ENCODE measurements around the gene ALS2CL. TPM values are rescaled to one million over a fixed set of nuclear protein-coding genes. Genes with fewer than 3 reads are reported as not detected.

The ALS2CL gene
- total and polyA plus RNA-seq, 2 donors (not counting 3 experiments of a cell fraction or from before 2014, with no cell fraction given) = 7.8 to 10.1 TPM

DNA sequence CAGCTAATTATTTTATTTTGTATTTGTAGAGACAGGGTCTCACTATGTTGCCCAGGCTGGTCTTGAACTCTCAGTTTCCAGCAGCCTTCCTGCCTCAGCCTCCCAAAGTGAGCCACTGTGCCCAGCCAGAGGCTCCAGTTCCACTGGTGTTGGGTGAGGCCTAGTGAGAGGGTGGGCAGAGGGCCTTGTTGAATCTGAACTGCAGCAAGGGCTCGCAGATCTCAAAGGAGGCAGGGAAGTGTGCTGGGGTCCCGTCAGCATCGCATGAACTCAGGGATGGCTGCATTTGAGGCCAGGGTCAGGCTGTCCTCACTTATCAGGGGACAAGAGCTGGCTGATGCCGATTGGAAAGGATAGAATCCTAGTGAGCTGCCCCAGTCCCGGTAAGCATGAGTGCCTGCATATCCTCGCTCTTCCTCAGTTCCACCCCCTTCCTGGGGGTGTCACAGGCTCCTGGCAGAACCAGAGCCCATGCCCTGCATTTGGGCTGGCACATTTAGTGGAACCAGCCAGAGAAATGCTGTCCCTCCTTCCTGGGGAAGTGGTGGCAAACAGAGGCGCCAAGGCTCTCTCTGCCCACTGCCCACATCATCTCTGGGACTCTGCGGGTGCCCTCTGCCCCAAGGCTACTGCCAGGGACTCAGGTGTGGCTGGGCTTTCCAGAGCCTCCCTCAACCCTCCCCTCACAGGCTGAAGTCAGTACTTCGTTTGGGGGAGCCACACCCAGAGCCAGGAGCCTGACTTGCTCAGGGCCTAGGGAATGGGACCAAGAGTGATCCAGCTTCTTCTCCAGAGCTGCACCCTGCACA lies 24.1 kb downstream of the ALS2CL start:
- Histone ChIP-seq H3K27me3 (ENCODE audit: control insufficient read depth in 2 of 2, insufficient read depth in 2 of 2, low read length in 2 of 2) (no peaks in the 10 kb centered on the region), H3K4me3 (replicated peaks in 1 of 3; ENCODE audit: insufficient read depth in 1 of 3, low read depth in 1 of 3, low read length in 3 of 3) (no peak overlapping the region), H3K9ac (replicated peaks; ENCODE audit: extremely low read depth, insufficient read depth, low read length) (no peak overlapping the region), H3K27ac (ENCODE audit: insufficient read depth, low read depth, low read length) (no peak overlapping the region), H3K36me3 (ENCODE audit: control insufficient read depth in 2 of 2, extremely low read depth in 1 of 2, insufficient read depth in 2 of 2, low read length in 2 of 2) (no peaks in the 10 kb centered on the region), H3K9me3 (replicated peaks; ENCODE audit: control insufficient read depth, insufficient read depth, low read length) (no peaks in the 10 kb centered on the region), H3K4me1 (ENCODE audit: control insufficient read depth, extremely low read depth, insufficient read depth, low read length) (no peaks in the 10 kb centered on the region), H4K20me1 (replicated peaks; ENCODE audit: control insufficient read depth, extremely low read depth, insufficient read depth, low read length) (no peaks in the 10 kb centered on the region), H3K4me2 (ENCODE audit: insufficient read depth, low read length) (no peak overlapping the region), H3K79me2 (ENCODE audit: control insufficient read depth, insufficient read depth, low read length) (no peaks in the 10 kb centered on the region), H2AFZ (ENCODE audit: low read depth, low read length) (no peak overlapping the region), H3K9me1 (replicated peaks; ENCODE audit: control insufficient read depth, extremely low read depth, insufficient read depth, low read length) (no peaks in the 10 kb centered on the region)
- dilution Hi-C loops (cut with MboI; ENCODE audit: extremely low pct_ligation_motif_present, low sequenced_read_pairs) = no loop called here
- no TSS peak for BruUV-seq (replicated peaks)
- intact Hi-C loops (cut with micrococcal nuclease) = no loop called here
- DNase-seq (ENCODE audit: low read depth, low spot score) = no peak
- ChIA-PET CTCF (no interaction called here), POLR2A (no interaction called here)
- no peak for TF ChIP-seq JUN (IDR thresholded peaks at IDR 0.05; ENCODE audit: borderline replicate concordance, insufficient read depth, insufficient read length, low read depth)
- no peak for TF ChIP-seq POLR2A (IDR thresholded peaks at IDR 0.05; ENCODE audit: low read depth, low read length)
- TF ChIP-seq FOS (IDR thresholded peaks at IDR 0.05; ENCODE audit: borderline replicate concordance, insufficient read depth, low read length) = no peak
- no peak for TF ChIP-seq EZH2 (IDR thresholded peaks at IDR 0.05; ENCODE audit: borderline replicate concordance, low read depth, low read length, severe bottlenecking)
- TF ChIP-seq POLR2AphosphoS5 (IDR thresholded peaks at IDR 0.05; ENCODE audit: insufficient read depth, low read depth, low read length) = no peak
- no peak for TF ChIP-seq MYC (IDR thresholded peaks at IDR 0.05; ENCODE audit: low read depth, low read length)
- TF ChIP-seq GATA2 (IDR thresholded peaks at IDR 0.05; ENCODE audit: insufficient read depth, insufficient read length, low read depth, low read length) = no peak
- TF ChIP-seq, protein P1, sequence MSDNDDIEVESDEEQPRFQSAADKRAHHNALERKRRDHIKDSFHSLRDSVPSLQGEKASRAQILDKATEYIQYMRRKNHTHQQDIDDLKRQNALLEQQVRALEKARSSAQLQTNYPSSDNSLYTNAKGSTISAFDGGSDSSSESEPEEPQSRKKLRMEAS (IDR thresholded peaks at IDR 0.05; ENCODE audit: insufficient read depth, insufficient read length) = no peak
- TF ChIP-seq, protein P2, sequence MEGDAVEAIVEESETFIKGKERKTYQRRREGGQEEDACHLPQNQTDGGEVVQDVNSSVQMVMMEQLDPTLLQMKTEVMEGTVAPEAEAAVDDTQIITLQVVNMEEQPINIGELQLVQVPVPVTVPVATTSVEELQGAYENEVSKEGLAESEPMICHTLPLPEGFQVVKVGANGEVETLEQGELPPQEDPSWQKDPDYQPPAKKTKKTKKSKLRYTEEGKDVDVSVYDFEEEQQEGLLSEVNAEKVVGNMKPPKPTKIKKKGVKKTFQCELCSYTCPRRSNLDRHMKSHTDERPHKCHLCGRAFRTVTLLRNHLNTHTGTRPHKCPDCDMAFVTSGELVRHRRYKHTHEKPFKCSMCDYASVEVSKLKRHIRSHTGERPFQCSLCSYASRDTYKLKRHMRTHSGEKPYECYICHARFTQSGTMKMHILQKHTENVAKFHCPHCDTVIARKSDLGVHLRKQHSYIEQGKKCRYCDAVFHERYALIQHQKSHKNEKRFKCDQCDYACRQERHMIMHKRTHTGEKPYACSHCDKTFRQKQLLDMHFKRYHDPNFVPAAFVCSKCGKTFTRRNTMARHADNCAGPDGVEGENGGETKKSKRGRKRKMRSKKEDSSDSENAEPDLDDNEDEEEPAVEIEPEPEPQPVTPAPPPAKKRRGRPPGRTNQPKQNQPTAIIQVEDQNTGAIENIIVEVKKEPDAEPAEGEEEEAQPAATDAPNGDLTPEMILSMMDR (IDR thresholded peaks at IDR 0.05; ENCODE audit: extremely low read depth in 1 of 2, insufficient read depth in 1 of 2, low read depth in 1 of 2, low read length in 2 of 2) = no peak
- no peak for FAIRE-seq

Measured in endothelial cell of umbilical vein (primary cell).